Measurements from ENCODE around the gene CLDND1. TPM values are rescaled to one million over a fixed set of nuclear protein-coding genes. Genes with fewer than 3 reads are reported as not detected.

The CLDND1 gene
- total and polyA plus RNA-seq, 10 of the 15 experiments (the other 5 are each of a cell fraction or from before 2014, with no cell fraction given), result 97.8 to 225 (median 152) TPM

DNA sequence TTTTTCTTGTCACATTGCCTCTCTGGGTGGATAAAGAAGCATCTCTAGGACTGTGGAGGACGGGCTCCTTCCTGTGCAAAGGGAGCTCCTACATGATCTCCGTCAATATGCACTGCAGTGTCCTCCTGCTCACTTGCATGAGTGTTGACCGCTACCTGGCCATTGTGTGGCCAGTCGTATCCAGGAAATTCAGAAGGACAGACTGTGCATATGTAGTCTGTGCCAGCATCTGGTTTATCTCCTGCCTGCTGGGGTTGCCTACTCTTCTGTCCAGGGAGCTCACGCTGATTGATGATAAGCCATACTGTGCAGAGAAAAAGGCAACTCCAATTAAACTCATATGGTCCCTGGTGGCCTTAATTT lies 9.6 kb upstream of the CLDND1 start (continued):
- no peak for TF ChIP-seq MYC (IDR thresholded peaks at IDR 0.05; ENCODE audit: insufficient read depth, insufficient read length, insufficient replicate concordance, low read length, severe bottlenecking)
- no peak for TF ChIP-seq CREB1 (IDR thresholded peaks at IDR 0.05; ENCODE audit: low read depth)
- TF ChIP-seq HCFC1 (IDR thresholded peaks at IDR 0.05; ENCODE audit: low read length), result no peak
- no peak for TF ChIP-seq CBX3 (IDR thresholded peaks at IDR 0.05; ENCODE audit: borderline replicate concordance, low read depth)
- TF ChIP-seq FOXK2 (IDR thresholded peaks at IDR 0.05), result no peak
- no peak for TF ChIP-seq ZNF384 (IDR thresholded peaks at IDR 0.05; ENCODE audit: borderline replicate concordance, low read depth, low read length)
- TF ChIP-seq SUZ12 (IDR thresholded peaks at IDR 0.05; ENCODE audit: unreplicated experiment), result no peak
- TF ChIP-seq MTA2 (IDR thresholded peaks at IDR 0.05; ENCODE audit: low read depth), result no peak
- no peak for TF ChIP-seq TCF7 (IDR thresholded peaks at IDR 0.05; ENCODE audit: borderline replicate concordance)
- TF ChIP-seq EZH2 (IDR thresholded peaks at IDR 0.05; ENCODE audit: borderline replicate concordance, control insufficient read depth, low read depth, low read length), result no peak
- TF ChIP-seq ZNF274 (IDR thresholded peaks at IDR 0.05; ENCODE audit: insufficient read depth, insufficient read length), result no peak
- no peak for TF ChIP-seq USF2 (IDR thresholded peaks at IDR 0.05; ENCODE audit: borderline replicate concordance, low read depth, low read length)
- no peak for TF ChIP-seq SIX5 (IDR thresholded peaks at IDR 0.05; ENCODE audit: low read depth, low read length, severe bottlenecking)
